Adipocyte (in vitro differentiated cells): ENCODE measurements around the gene MAP4.
"Not testable (repeated sequence)": the region's sequence is repeated elsewhere in the genome, so short reads cannot be mapped to it uniquely, and the experiment has no call there.

Source experiments
- DNase-seq: peaks from one replicate; pipeline ENCODE4 v3.0.0-alpha.2; 2015; ENCODE audit warnings: low read depth
- H3K27me3 ChIP-seq: replicated peaks from 2 replicates; pipeline ENCODE4 v1.7.0; 2013; ENCODE audit warnings: mild to moderate bottlenecking, low read length, moderate library complexity; ENCODE audit not compliant: control insufficient read depth, insufficient read depth
- H3K36me3 ChIP-seq: 2 replicates; pipeline ENCODE4 v1.7.0; 2013; ENCODE audit warnings: low read length, mild to moderate bottlenecking, moderate library complexity; ENCODE audit not compliant: control insufficient read depth, insufficient read depth, severe bottlenecking
- H3K4me1 ChIP-seq: 2 replicates; pipeline ENCODE4 v1.7.0; 2013; ENCODE audit warnings: mild to moderate bottlenecking, low read length, moderate library complexity; ENCODE audit not compliant: control insufficient read depth, insufficient read depth
- H3K4me3 ChIP-seq: 2 replicates; pipeline ENCODE4 v1.7.0; 2013; ENCODE audit warnings: mild to moderate bottlenecking, low read length, moderate library complexity
- H3K9ac ChIP-seq: 2 replicates; pipeline ENCODE4 v1.7.0; 2013; ENCODE audit warnings: mild to moderate bottlenecking, low read length, moderate library complexity
- H3K9me3 ChIP-seq: 2 replicates; pipeline ENCODE4 v1.7.0; 2013; ENCODE audit warnings: mild to moderate bottlenecking, low read length, moderate library complexity; ENCODE audit not compliant: control insufficient read depth

MAP4 gene

DNA sequence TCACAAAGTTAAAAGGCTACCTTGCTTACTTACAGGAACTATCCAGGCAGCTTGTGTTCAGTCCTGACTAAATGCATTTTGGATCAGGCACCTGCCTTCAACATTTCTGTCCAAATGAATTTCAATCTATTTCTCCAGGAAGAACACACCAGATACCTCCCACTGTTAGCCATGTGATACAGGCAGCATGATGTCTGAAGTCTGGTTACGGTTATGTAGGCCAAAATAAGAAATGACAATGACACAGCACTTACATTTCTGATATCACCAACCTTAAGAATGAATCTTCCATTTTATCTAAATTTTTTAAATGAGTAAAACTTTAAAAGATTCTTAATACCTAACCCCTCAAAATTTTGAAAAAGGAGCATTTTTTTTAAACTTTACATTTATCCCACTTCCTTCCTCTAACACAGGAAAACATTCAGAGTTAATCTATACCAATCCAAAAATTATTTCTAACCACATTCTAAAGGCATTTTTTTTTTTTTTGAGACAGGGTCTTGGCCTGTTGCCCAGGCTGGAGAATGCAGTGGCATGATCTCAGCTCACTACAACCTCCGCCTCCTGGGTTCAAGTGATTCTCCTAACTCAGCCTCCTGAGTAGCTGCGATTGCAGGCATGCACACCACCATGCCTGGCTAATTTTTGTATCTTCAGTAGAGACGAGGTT is at the start of gene MAP4:
Gene MAP4, minus strand, starts transcription at position 116 of the 673 bp plus-strand sequence. CDS start 17,556 bp downstream, outside the sequence.
- H3K36me3 ChIP-seq: no peaks in the 10 kb centered on the region
- peak; percentile 29 for DNase-seq
- peaks cover 60% of the 10 kb centered on the region for H3K4me1 ChIP-seq
- no peaks in the 10 kb centered on the region for H3K27me3 ChIP-seq
- peak within 1 kb of the TSS; percentile 8 for H3K9ac ChIP-seq
- H3K9me3 ChIP-seq: no peaks in the 10 kb centered on the region
- H3K4me3 ChIP-seq: no peak within 1 kb of the TSS

- Histone ChIP-seq H3K9me3 (no peaks in the 10 kb centered on the region), H3K4me1 (peaks cover 27% of the 10 kb centered on the region), H3K27me3 (no peaks in the 10 kb centered on the region), H3K9ac (no peak overlapping the region), H3K4me3 (no peak overlapping the region), H3K36me3 (peaks cover 17% of the 10 kb centered on the region)
- no peak for DNase-seq
Measured at GRCh38 chr3:48065035-48065434, 48.8 kb upstream of the MAP4 start.

GRCh38 chr3:48064292-48064829 is 48.1 kb upstream of the MAP4 start:
- no peaks in the 10 kb centered on the region for H3K9me3 ChIP-seq
- no peak overlapping the region for H3K9ac ChIP-seq
- peak overlapping the region; percentile 23 for H3K4me3 ChIP-seq
- H3K27me3 ChIP-seq: no peaks in the 10 kb centered on the region
- H3K36me3 ChIP-seq: peaks cover 13% of the 10 kb centered on the region
- no peak for DNase-seq
- peaks cover 22% of the 10 kb centered on the region for H3K4me1 ChIP-seq

DNA sequence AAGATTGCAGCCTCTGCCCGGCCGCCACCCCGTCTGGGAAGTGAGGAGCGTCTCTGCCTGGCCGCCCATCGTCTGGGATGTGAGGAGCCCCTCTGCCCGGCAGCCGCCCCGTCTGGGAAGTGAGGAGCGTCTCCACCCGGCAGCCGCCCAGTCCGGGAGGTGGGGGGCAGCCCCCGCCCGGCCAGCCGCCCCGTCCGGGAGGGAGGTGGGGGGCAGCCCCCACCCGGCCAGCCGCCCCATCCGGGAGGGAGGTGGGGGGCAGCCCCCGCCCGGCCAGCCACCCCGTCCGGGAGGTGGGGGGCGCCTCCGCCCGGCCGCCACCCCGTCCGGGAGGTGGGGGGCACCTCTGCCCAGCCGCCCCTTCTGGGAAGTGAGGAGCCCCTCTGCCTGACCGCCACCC is 45.4 kb upstream of the MAP4 start:
- not testable (repeated sequence) for H3K9ac ChIP-seq, H3K4me3 ChIP-seq, H3K27me3 ChIP-seq, H3K9me3 ChIP-seq, DNase-seq
- H3K36me3 ChIP-seq: peaks cover 13% of the 10 kb centered on the region
- peaks cover 27% of the 10 kb centered on the region for H3K4me1 ChIP-seq

DNA sequence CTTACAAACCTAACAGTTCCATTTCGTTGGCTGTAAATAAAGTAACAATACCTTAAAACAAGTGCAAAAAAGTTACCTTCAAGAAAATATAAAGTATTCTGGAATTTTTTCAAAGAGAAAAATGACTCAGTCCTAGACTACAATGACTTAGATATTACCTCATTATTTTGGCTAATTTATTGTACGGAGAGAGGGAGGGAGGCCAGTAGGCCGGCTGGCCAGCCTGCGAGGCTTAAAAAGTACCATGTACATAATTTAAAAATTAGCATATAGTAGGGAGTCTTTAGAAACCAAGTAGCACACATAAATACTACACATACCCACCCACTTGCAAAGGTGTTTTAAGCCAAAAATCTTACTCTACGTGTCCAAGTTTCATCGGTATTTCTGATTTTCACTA is 41.9 kb upstream of the MAP4 start:
- Histone ChIP-seq H3K36me3 (no peaks in the 10 kb centered on the region), H3K4me1 (peaks cover 17% of the 10 kb centered on the region), H3K27me3 (no peaks in the 10 kb centered on the region), H3K4me3 (no peak overlapping the region), H3K9me3 (no peaks in the 10 kb centered on the region), H3K9ac (peak overlapping the region; percentile 61)
- no peak for DNase-seq

GRCh38 chr3:48057521-48057920 is 41.3 kb upstream of the MAP4 start:
- no peak overlapping the region for H3K4me3 ChIP-seq
- no peaks in the 10 kb centered on the region for H3K36me3 ChIP-seq
- H3K9ac ChIP-seq: no peak overlapping the region
- peaks cover 22% of the 10 kb centered on the region for H3K4me1 ChIP-seq
- peak; percentile 34 for DNase-seq
- H3K27me3 ChIP-seq: no peaks in the 10 kb centered on the region
- no peaks in the 10 kb centered on the region for H3K9me3 ChIP-seq

GRCh38 chr3:48047841-48048464 is 31.7 kb upstream of the MAP4 start:
- Histone ChIP-seq H3K9me3 (no peaks in the 10 kb centered on the region), H3K4me3 (no peak overlapping the region), H3K4me1 (peaks cover 4% of the 10 kb centered on the region), H3K9ac (no peak overlapping the region), H3K27me3 (no peaks in the 10 kb centered on the region), H3K36me3 (peaks cover 33% of the 10 kb centered on the region)
- DNase-seq: peak; percentile 33

DNA sequence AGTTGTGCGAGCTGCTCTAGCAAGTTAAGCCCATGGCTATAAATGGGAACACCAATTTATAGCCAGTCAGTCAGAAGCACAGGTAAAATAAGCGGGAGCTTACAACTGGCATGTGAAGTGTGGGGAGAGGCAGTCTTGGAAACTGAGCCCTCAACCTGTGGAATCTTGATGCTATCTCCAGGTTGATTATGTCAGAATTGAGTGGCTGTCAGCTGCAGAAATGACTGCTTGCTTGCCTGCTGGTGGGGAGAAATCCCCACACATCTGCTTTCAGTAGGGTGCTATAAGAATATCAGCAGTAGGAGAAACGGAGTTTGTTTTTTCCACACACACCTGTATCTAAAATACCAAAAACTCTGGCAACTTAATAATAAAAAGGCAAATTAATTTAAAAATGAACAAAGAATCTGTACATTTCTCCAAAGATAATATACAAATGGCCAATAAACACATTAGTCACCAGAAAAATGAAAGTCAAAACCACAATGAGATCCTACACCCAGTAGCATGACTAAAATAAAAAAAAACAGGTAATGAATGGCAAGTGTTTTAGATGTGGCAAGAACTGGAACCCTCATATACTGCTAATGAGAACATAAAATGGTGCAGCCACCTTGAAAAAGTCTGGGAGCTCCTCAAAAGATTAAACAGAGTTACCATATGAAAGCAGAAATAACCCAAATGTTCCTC is 26.0 kb upstream of the MAP4 start:
- no peak overlapping the region for H3K9ac ChIP-seq
- DNase-seq: no peak
- peaks cover 25% of the 10 kb centered on the region for H3K4me1 ChIP-seq
- peaks cover 7% of the 10 kb centered on the region for H3K36me3 ChIP-seq
- H3K4me3 ChIP-seq: no peak overlapping the region
- H3K9me3 ChIP-seq: no peaks in the 10 kb centered on the region
- no peaks in the 10 kb centered on the region for H3K27me3 ChIP-seq

GRCh38 chr3:48039487-48040190 is 23.4 kb upstream of the MAP4 start:
- Histone ChIP-seq H3K9me3 (no peaks in the 10 kb centered on the region), H3K4me1 (peaks cover 27% of the 10 kb centered on the region), H3K36me3 (no peaks in the 10 kb centered on the region), H3K9ac (peak overlapping the region; percentile 46), H3K27me3 (no peaks in the 10 kb centered on the region), H3K4me3 (peak overlapping the region; percentile 45)
- peak; percentile 76 for DNase-seq

DNA sequence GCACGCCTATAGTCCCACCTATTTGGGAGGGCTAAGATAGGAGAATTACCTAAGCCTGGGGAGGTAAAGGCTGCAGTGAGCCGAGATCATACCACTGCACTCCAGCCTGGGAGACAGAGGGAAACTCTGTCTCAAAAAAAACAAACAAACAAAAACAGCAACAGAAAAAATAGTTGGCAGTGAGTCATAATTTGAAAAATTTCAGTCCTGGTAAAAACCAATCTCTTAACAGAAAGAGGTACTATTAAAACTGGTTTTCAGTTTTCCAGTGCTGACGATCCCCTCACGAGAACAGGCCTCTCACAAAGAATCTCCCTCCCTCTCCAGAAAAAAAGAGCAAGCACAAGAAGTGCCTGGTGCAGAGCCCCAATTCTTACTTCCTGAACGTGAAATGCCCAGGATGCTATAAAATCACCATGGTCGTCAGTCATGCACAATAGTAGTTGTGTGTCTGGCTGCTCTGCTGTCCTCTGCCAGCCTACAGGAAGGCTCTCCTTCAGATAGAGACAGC is 22.8 kb upstream of the MAP4 start:
- DNase-seq: peak; percentile 38
- H3K4me3 ChIP-seq: peak overlapping the region; percentile 45

More for the DNA sequence above, 22.8 kb upstream of the MAP4 start:
- peaks cover 33% of the 10 kb centered on the region for H3K4me1 ChIP-seq
- H3K9me3 ChIP-seq: no peaks in the 10 kb centered on the region
- H3K9ac ChIP-seq: peak overlapping the region; percentile 46
- no peaks in the 10 kb centered on the region for H3K36me3 ChIP-seq
- no peaks in the 10 kb centered on the region for H3K27me3 ChIP-seq
